T1000 (cell line): ENCODE measurements around the gene UBXN6.

Experiments used
- DNase-seq: peaks from one replicate; lab custom pipeline; 2025; ENCODE audit warnings: mixed read lengths; lab: John Stamatoyannopoulos, UW

UBXN6 gene

GRCh38 chr19:4457654-4458395, at the start of gene UBXN6:
TSS of gene UBXN6 (minus strand) at chr19:4457794. CDS start at chr19:4457697, 97 bp downstream.
- DNase-seq = peak; percentile 95

GRCh38 chr19:4507150-4507452, 49.5 kb upstream of the UBXN6 start:
- no peak for DNase-seq

GRCh38 chr19:4506449-4507149, 49.0 kb upstream of the UBXN6 start:
- DNase-seq = no peak

GRCh38 chr19:4505570-4506448, 48.2 kb upstream of the UBXN6 start:
- DNase-seq = no peak

GRCh38 chr19:4504891-4505569, 47.4 kb upstream of the UBXN6 start:
- DNase-seq = no peak

GRCh38 chr19:4504297-4504701, 46.7 kb upstream of the UBXN6 start:
- no peak for DNase-seq

- no peak for DNase-seq
Measured at GRCh38 chr19:4503825-4504170, 46.2 kb upstream of the UBXN6 start.

- DNase-seq = no peak
Measured at GRCh38 chr19:4503132-4503824, 45.7 kb upstream of the UBXN6 start.

- no peak for DNase-seq
Measured at GRCh38 chr19:4502282-4503131, 44.9 kb upstream of the UBXN6 start.

- DNase-seq = no peak
Measured at GRCh38 chr19:4501691-4502090, 44.1 kb upstream of the UBXN6 start.

- DNase-seq = no peak
Measured at GRCh38 chr19:4500841-4501591, 43.4 kb upstream of the UBXN6 start.

- no peak for DNase-seq
Measured at GRCh38 chr19:4499855-4500254, 42.3 kb upstream of the UBXN6 start.

GRCh38 chr19:4499318-4499717, 41.7 kb upstream of the UBXN6 start:
- DNase-seq = no peak

- no peak for DNase-seq
Measured at GRCh38 chr19:4498694-4499093, 41.1 kb upstream of the UBXN6 start.

- DNase-seq = no peak
Measured at GRCh38 chr19:4497770-4498389, 40.3 kb upstream of the UBXN6 start.

GRCh38 chr19:4496304-4496703, 38.7 kb upstream of the UBXN6 start:
- DNase-seq = no peak

GRCh38 chr19:4495471-4495870, 37.9 kb upstream of the UBXN6 start:
- DNase-seq = no peak

- DNase-seq = no peak
Measured at GRCh38 chr19:4494691-4495064, 37.1 kb upstream of the UBXN6 start.

GRCh38 chr19:4493929-4494690, 36.5 kb upstream of the UBXN6 start:
- no peak for DNase-seq
